ENCODE results near the gene TROAP. TPM values are rescaled to one million over a fixed set of nuclear protein-coding genes. Genes with fewer than 3 reads are reported as not detected.

TROAP gene
- total RNA-seq, 1 donor from 2014 or later, result 11.7 TPM

GRCh38 chr12:49288922-49289555 lies 34.0 kb upstream of the TROAP start:
- Mint-ChIP-seq H3K4me1 (ENCODE audit: low read depth, unreplicated experiment) (peaks cover 8% of the 10 kb centered on the region), H3K27me3 (ENCODE audit: unreplicated experiment) (peaks cover 16% of the 10 kb centered on the region), H3K9me3 (ENCODE audit: unreplicated experiment) (peaks cover 14% of the 10 kb centered on the region), H3K4me3 (ENCODE audit: unreplicated experiment) (no peak overlapping the region), H3K27ac (ENCODE audit: unreplicated experiment) (no peak overlapping the region), H3K36me3 (ENCODE audit: unreplicated experiment) (no peaks in the 10 kb centered on the region)
- TF ChIP-seq, protein P1, sequence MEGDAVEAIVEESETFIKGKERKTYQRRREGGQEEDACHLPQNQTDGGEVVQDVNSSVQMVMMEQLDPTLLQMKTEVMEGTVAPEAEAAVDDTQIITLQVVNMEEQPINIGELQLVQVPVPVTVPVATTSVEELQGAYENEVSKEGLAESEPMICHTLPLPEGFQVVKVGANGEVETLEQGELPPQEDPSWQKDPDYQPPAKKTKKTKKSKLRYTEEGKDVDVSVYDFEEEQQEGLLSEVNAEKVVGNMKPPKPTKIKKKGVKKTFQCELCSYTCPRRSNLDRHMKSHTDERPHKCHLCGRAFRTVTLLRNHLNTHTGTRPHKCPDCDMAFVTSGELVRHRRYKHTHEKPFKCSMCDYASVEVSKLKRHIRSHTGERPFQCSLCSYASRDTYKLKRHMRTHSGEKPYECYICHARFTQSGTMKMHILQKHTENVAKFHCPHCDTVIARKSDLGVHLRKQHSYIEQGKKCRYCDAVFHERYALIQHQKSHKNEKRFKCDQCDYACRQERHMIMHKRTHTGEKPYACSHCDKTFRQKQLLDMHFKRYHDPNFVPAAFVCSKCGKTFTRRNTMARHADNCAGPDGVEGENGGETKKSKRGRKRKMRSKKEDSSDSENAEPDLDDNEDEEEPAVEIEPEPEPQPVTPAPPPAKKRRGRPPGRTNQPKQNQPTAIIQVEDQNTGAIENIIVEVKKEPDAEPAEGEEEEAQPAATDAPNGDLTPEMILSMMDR (IDR thresholded peaks at IDR 0.05; ENCODE audit: partially characterized antibody, unreplicated experiment), result no peak
- no peak for DNase-seq

DNA sequence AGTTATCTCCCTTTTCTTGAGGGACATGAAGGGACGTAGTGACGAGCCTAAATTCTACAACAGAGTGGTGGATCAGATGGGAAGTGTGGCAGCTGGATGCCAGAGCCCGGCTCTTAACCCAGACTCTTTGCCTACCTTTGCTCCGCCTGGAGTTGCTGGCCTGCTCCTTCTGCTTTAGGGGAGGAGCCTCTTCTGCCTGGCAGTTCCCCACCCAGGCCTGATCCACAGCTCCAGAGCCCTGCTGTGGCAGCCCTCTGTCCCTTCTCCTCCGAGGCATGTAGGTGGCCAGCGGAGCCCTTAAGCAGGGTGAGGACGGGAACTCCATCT lies 30.4 kb upstream of the TROAP start:
- TF ChIP-seq, protein P1 (IDR thresholded peaks at IDR 0.05; ENCODE audit: partially characterized antibody, unreplicated experiment), result no peak
- peaks cover 19% of the 10 kb centered on the region for H3K9me3 Mint-ChIP-seq (ENCODE audit: unreplicated experiment)
- no peaks in the 10 kb centered on the region for H3K36me3 Mint-ChIP-seq (ENCODE audit: unreplicated experiment)
- H3K4me3 Mint-ChIP-seq (ENCODE audit: unreplicated experiment), result peak overlapping the region; percentile 93
- peaks cover 22% of the 10 kb centered on the region for H3K27me3 Mint-ChIP-seq (ENCODE audit: unreplicated experiment)
- DNase-seq, result no peak
- H3K27ac Mint-ChIP-seq (ENCODE audit: unreplicated experiment), result peak overlapping the region; percentile 99
- peaks cover 6% of the 10 kb centered on the region for H3K4me1 Mint-ChIP-seq (ENCODE audit: low read depth, unreplicated experiment)

DNA sequence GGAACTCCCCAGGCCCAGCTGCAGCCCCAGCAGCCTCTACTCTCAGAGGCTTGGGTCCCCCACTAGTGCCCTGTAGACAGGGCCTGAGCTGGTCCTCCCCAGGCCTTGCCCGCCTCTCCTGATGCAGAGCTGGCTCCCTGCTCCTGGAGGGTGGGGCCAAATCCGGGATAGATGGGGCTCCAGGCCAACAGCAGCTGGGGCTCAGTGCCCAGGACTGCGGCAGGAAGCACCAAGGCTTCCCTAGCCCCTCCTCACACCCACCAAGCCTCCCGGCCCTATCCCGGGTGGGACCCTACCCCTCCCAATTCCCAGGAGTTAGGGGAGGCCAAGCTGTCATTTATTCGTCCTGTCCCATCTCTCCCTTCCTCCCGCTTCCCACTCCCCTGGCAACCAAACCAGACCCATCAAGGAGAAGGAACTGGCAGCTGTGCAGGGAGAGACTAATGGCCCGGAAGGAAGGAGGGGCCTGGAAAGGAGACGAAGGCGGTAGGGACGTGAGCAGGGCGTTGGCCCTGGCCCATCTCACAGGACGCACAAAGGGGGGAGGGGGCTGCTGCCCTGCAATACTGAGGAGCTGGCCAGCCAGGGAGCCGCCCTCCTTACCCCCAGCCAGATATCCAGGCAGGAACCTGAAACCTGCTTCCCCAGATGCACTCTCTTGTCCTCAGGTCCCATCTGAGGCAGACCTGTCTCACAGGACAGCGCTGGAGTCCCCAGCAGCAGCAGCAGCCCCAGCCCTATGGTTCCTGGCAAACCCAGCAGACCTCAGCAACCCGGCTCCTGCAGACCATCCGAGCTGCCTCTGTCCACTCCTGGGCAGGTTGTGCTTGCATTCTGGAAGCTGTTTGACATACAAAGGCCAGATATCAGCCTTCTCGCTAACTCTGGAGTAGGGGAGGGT lies 29.7 kb upstream of the TROAP start:
- peak overlapping the region; percentile 93 for H3K4me3 Mint-ChIP-seq (ENCODE audit: unreplicated experiment)
- TF ChIP-seq, protein P1 (IDR thresholded peaks at IDR 0.05; ENCODE audit: partially characterized antibody, unreplicated experiment), result no peak
- H3K36me3 Mint-ChIP-seq (ENCODE audit: unreplicated experiment), result peaks cover 1% of the 10 kb centered on the region
- peaks cover 8% of the 10 kb centered on the region for H3K4me1 Mint-ChIP-seq (ENCODE audit: low read depth, unreplicated experiment)
- peaks cover 27% of the 10 kb centered on the region for H3K27me3 Mint-ChIP-seq (ENCODE audit: unreplicated experiment)
- H3K27ac Mint-ChIP-seq (ENCODE audit: unreplicated experiment), result peak overlapping the region; percentile 99
- H3K9me3 Mint-ChIP-seq (ENCODE audit: unreplicated experiment), result peaks cover 19% of the 10 kb centered on the region
- DNase-seq, result peak; percentile 84

GRCh38 chr12:49294086-49294803 lies 28.8 kb upstream of the TROAP start:
- Mint-ChIP-seq H3K4me1 (ENCODE audit: low read depth, unreplicated experiment) (peaks cover 12% of the 10 kb centered on the region), H3K9me3 (ENCODE audit: unreplicated experiment) (peaks cover 26% of the 10 kb centered on the region), H3K27me3 (ENCODE audit: unreplicated experiment) (peaks cover 31% of the 10 kb centered on the region), H3K27ac (ENCODE audit: unreplicated experiment) (peak overlapping the region; percentile 99), H3K4me3 (ENCODE audit: unreplicated experiment) (peak overlapping the region; percentile 93), H3K36me3 (ENCODE audit: unreplicated experiment) (peaks cover 8% of the 10 kb centered on the region)
- peak; percentile 84 for DNase-seq
- TF ChIP-seq, protein P1 (IDR thresholded peaks at IDR 0.05; ENCODE audit: partially characterized antibody, unreplicated experiment), result no peak

Data from glutamatergic neuron (in vitro differentiated cells).